GM12878 (cell line): Measurements from ENCODE around the gene TAS2R3.
A peak's percentile ranks its signal among the peaks of the same experiment; 100 is the strongest.

Experiments used
- CBX5 ChIP-seq: sonication (generic); IDR thresholded peaks from 2 replicates; pipeline ENCODE4 v1.6.1; 2016; ENCODE audit warnings: low read depth, moderate library complexity, mild to moderate bottlenecking, inconsistent platforms
- CEBPB ChIP-seq, 2 experiments: fragments of 150-350 bp in 1 of 2; IDR thresholded peaks; 2 replicates each; pipeline ENCODE4 v1.6.1; 2012 to 2014; ENCODE audit warnings: low read depth in 2 of 2, low read length in 2 of 2, borderline replicate concordance in 1 of 2, inconsistent platforms in 1 of 2
- CTCF ChIP-seq, 3 experiments: IDR thresholded peaks in 2 of 3; conservative IDR thresholded peaks in 1 of 3; 2 replicates each; pipeline ENCODE4 v1.5.1; 2011; ENCODE audit warnings: low read depth in 3 of 3, low read length in 3 of 3, mild to moderate bottlenecking in 3 of 3, control low read depth in 2 of 3, moderate library complexity in 2 of 3, inconsistent platforms in 1 of 3, mixed read lengths in 1 of 3; ENCODE audit not compliant: control insufficient read depth in 2 of 3, insufficient read depth in 1 of 3; ENCODE audit errors: extremely low read depth in 1 of 3
- E4F1 ChIP-seq: fragments of 450-650 bp; IDR thresholded peaks from 2 replicates; pipeline ENCODE4 v1.6.1; 2018; ENCODE audit warnings: borderline replicate concordance, mild to moderate bottlenecking; ENCODE audit not compliant: partially characterized antibody
- POLR2A ChIP-seq: IDR thresholded peaks from 2 replicates; pipeline ENCODE4 v1.6.1; 2011; ENCODE audit warnings: low read depth, mild to moderate bottlenecking, low read length
- REST ChIP-seq: IDR thresholded peaks from 2 replicates; pipeline ENCODE4 v1.6.1; 2012; ENCODE audit warnings: mild to moderate bottlenecking, low read depth, low read length
- ZNF217 ChIP-seq: fragments of 450-650 bp; IDR thresholded peaks from 2 replicates; pipeline ENCODE4 v1.6.1; 2017; ENCODE audit warnings: antibody characterized with exemption, mild to moderate bottlenecking

- TF ChIP-seq ZNF217 (no peak), CBX5 (no peak), POLR2A (no peak), REST (no peak), E4F1 (no peak), CEBPB (IDR thresholded peaks at IDR 0.05; ENCODE audit: borderline replicate concordance in 1 of 2, low read depth in 2 of 2, low read length in 2 of 2) (no peak), CTCF (IDR thresholded peaks at IDR 0.05 in 2 of 3, conservative IDR thresholded peaks at IDR 0.05 in 1 of 3; ENCODE audit: control insufficient read depth in 2 of 3, extremely low read depth in 1 of 3, insufficient read depth in 1 of 3, low read depth in 3 of 3, low read length in 3 of 3) (0 out of 6 replicates have a peak, but pooled peaks of 1 of the 3 experiments have one; percentile 14)
Measured at GRCh38 chr7:141738592-141739013, 25.3 kb upstream of the TAS2R3 start.
